HCT116 (cell line): ENCODE results near the gene IRF8. TPM values are rescaled to one million over a fixed set of nuclear protein-coding genes. Genes with fewer than 3 reads are reported as not detected.

Experiments
- ATAC-seq: fragments of 200-7000 bp; cut with Tn5 transposase; 2 replicates; pipeline ENCODE4 v1.9.1; 2020; ENCODE audit warnings: mild to moderate bottlenecking, moderate library complexity
- BruUV-seq: library from RNA; stranded (reverse); fragments of 400-500 nt; replicated peaks from 2 replicates; lab custom pipeline; 2021; lab: Mats Ljungman, UMichigan
- CTCF ChIA-PET: fragments of 300-600 bp; sonication (Branson Sonifier 250); formaldehyde crosslinking; loops from one replicate; lab custom pipeline; 2021; ENCODE audit warnings: antibody characterized with exemption; lab: Charles Lee
- POLR2A ChIA-PET: fragments of 300-600, 350-600 bp; sonication (Branson Sonifier 250); formaldehyde crosslinking; loops from one replicate; lab custom pipeline; 2021; ENCODE audit warnings: antibody characterized with exemption; lab: Charles Lee
- RAD21 ChIA-PET, 2 experiments: fragments of 300-600 bp; sonication (Branson Sonifier 250); formaldehyde crosslinking; loops; one replicate each; lab custom pipeline; 2023; ENCODE audit warnings: low total read pairs in 2 of 2; ENCODE audit not compliant: uncharacterized antibody in 2 of 2, unreplicated experiment in 2 of 2, low non-redundant PET in 1 of 2; lab: Charles Lee
- DNase-seq: peaks from one replicate; pipeline ENCODE4 v3.0.0-alpha.2; 2010; ENCODE audit warnings: low read depth, low spot score
- H2AFZ ChIP-seq: fragments of 200-600 bp; shearing (Covaris generic), sonication (generic); 2 replicates; pipeline ENCODE4 v1.6.1; 2017; ENCODE audit warnings: low read depth, mixed run types, mixed read lengths, antibody characterized with exemption, low read length; ENCODE audit not compliant: poor library complexity, severe bottlenecking
- H3K27ac ChIP-seq: 2 replicates; pipeline ENCODE4 v1.5.1; 2012; ENCODE audit warnings: low read depth, low read length
- H3K27me3 ChIP-seq: fragments of 200-600 bp; sonication (generic); 2 replicates; pipeline ENCODE4 v1.6.1; 2016; ENCODE audit warnings: mixed run types, low read length, mixed read lengths; ENCODE audit not compliant: insufficient read depth
- H3K36me3 ChIP-seq, 2 experiments: fragments of 200-500 bp in 1 of 2; fragments of 200-600 bp in 1 of 2; sonication (Bioruptor generic) in 1 of 2; sonication (generic) in 1 of 2; 2 replicates each; pipeline versions ENCODE4 v1.5.1 to v1.6.1; 2014 to 2016; ENCODE audit warnings: low read length in 2 of 2, inconsistent platforms in 1 of 2, mixed read lengths in 1 of 2, mixed run types in 1 of 2; ENCODE audit not compliant: insufficient read depth in 2 of 2, control insufficient read depth in 1 of 2
- H3K4me1 ChIP-seq, 2 experiments: fragments of 200-600 bp in 1 of 2; sonication (generic) in 1 of 2; 2 replicates each; pipeline versions ENCODE4 v1.5.1 to v1.6.1; 2012 to 2017; ENCODE audit warnings: low read length in 2 of 2, inconsistent platforms in 1 of 2, mild to moderate bottlenecking in 1 of 2, mixed read lengths in 1 of 2, mixed run types in 1 of 2, moderate library complexity in 1 of 2; ENCODE audit not compliant: insufficient read depth in 2 of 2, control insufficient read depth in 1 of 2
- H3K4me2 ChIP-seq: fragments of 200-600 bp; sonication (generic); 2 replicates; pipeline ENCODE4 v1.6.1; 2017; ENCODE audit warnings: mixed run types, low read length, mixed read lengths
- H3K4me3 ChIP-seq, 2 experiments: fragments of 200-600 bp in 1 of 2; sonication (generic) in 1 of 2; replicated peaks in 1 of 2; 2 replicates each; pipeline ENCODE4 v1.5.1; 2011 to 2016; ENCODE audit warnings: low read length in 2 of 2, control low read depth in 1 of 2, low read depth in 1 of 2, mild to moderate bottlenecking in 1 of 2, mixed read lengths in 1 of 2, mixed run types in 1 of 2
- H3K79me2 ChIP-seq: fragments of 200-600 bp; sonication (generic); 2 replicates; pipeline ENCODE4 v1.6.1; 2017; ENCODE audit warnings: mild to moderate bottlenecking, mixed run types, low read length, moderate library complexity, mixed read lengths; ENCODE audit not compliant: insufficient read depth
- H3K9ac ChIP-seq: fragments of 200-600 bp; sonication (generic); 2 replicates; pipeline ENCODE4 v1.6.1; 2016; ENCODE audit warnings: low read length, mixed read lengths
- H3K9me2 ChIP-seq: fragments of 200-600 bp; sonication (generic), shearing (Covaris generic); 2 replicates; pipeline ENCODE4 v1.6.1; 2017; ENCODE audit warnings: mixed run types, mild to moderate bottlenecking, moderate library complexity; ENCODE audit not compliant: insufficient read depth
- H3K9me3 ChIP-seq, 2 experiments: fragments of 200-500 bp in 1 of 2; fragments of 200-600 bp in 1 of 2; sonication (Bioruptor generic) in 1 of 2; sonication (generic) in 1 of 2; 2 replicates each; pipeline ENCODE4 v1.6.1; 2014 to 2017; ENCODE audit warnings: low read length in 2 of 2, mixed read lengths in 2 of 2, inconsistent platforms in 1 of 2, low read depth in 1 of 2, mild to moderate bottlenecking in 1 of 2, mixed run types in 1 of 2, moderate library complexity in 1 of 2; ENCODE audit not compliant: control insufficient read depth in 1 of 2, insufficient read depth in 1 of 2
- H4K20me1 ChIP-seq: fragments of 200-600 bp; sonication (generic), shearing (Covaris generic); 2 replicates; pipeline ENCODE4 v1.6.1; 2017; ENCODE audit warnings: mixed run types, mild to moderate bottlenecking, moderate library complexity; ENCODE audit not compliant: insufficient read depth
- CBX3 ChIP-seq: IDR thresholded peaks from 2 replicates; pipeline ENCODE4 v1.6.1; 2012; ENCODE audit warnings: low read depth
- CEBPB ChIP-seq: IDR thresholded peaks from 2 replicates; pipeline ENCODE4 v1.6.1; 2012; ENCODE audit warnings: low read depth
- EZH2 ChIP-seq: fragments of 200-600 bp; sonication (generic); IDR thresholded peaks from 2 replicates; pipeline ENCODE4 v1.6.1; 2017; ENCODE audit warnings: antibody characterized with exemption, mixed run types
- EZH2phosphoT487 ChIP-seq: fragments of 200-600 bp; IDR thresholded peaks from 2 replicates; pipeline ENCODE4 v1.6.1; 2018; ENCODE audit warnings: antibody characterized with exemption, borderline replicate concordance
- FOSL1 ChIP-seq: IDR thresholded peaks from 2 replicates; pipeline ENCODE4 v1.6.1; 2012; ENCODE audit warnings: low read depth
- JUND ChIP-seq: IDR thresholded peaks from 2 replicates; pipeline ENCODE4 v1.6.1; 2012
- POLR2AphosphoS5 ChIP-seq: IDR thresholded peaks from 2 replicates; pipeline ENCODE4 v1.6.1; 2011; ENCODE audit warnings: mild to moderate bottlenecking, low read depth, low read length, moderate library complexity
- RAD21 ChIP-seq: IDR thresholded peaks from 2 replicates; pipeline ENCODE4 v1.6.1; 2012; ENCODE audit warnings: low read depth, mild to moderate bottlenecking
- SIN3A ChIP-seq: IDR thresholded peaks from 2 replicates; pipeline ENCODE4 v1.6.1; 2012; ENCODE audit warnings: low read depth
- SRF ChIP-seq: IDR thresholded peaks from 2 replicates; pipeline ENCODE4 v1.6.1; 2012; ENCODE audit warnings: low read depth
- YY1 ChIP-seq: IDR thresholded peaks from 2 replicates; pipeline ENCODE4 v1.6.1; 2011; ENCODE audit warnings: low read length, low read depth, moderate library complexity, mild to moderate bottlenecking; ENCODE audit not compliant: insufficient replicate concordance; ENCODE audit errors: extremely low read depth
- ZFX ChIP-seq: fragments of 450-650 bp; IDR thresholded peaks from 2 replicates; pipeline ENCODE4 v1.6.1; 2017
- ZNF274 ChIP-seq: fragments of 200-500 bp; sonication (Bioruptor generic); IDR thresholded peaks from 2 replicates; pipeline ENCODE4 v1.6.1; 2014; ENCODE audit warnings: mild to moderate bottlenecking, low read depth, low read length, inconsistent platforms
- intact Hi-C: fragments of 100-400 bp; cut with micrococcal nuclease; formaldehyde crosslinking; loops from 2 replicates; pipeline ENCODE4 v1.10.0; 2022
- total RNA-seq: library from RNA; stranded (reverse); gene quantifications from one replicate; pipeline ENCODE4 v1.2.1, GENCODE V29; 2021; ENCODE audit not compliant: unreplicated experiment
- TF ChIP-seq, protein P1 (sequence below): IDR thresholded peaks from 2 replicates; pipeline ENCODE4 v1.6.1; 2012; ENCODE audit warnings: low read depth
- TF ChIP-seq, protein P2 (sequence below): IDR thresholded peaks from 2 replicates; pipeline ENCODE4 v1.6.1; 2012
- TF ChIP-seq, protein P3 (sequence below): IDR thresholded peaks from 2 replicates; pipeline ENCODE4 v1.6.1; 2011; ENCODE audit warnings: mild to moderate bottlenecking, low read length, moderate library complexity; ENCODE audit not compliant: insufficient replicate concordance; ENCODE audit errors: extremely low read depth
- TF ChIP-seq, protein P4 (sequence below): IDR thresholded peaks from 2 replicates; pipeline ENCODE4 v1.6.1; 2012
- TF ChIP-seq, protein P5 (sequence below), 3 experiments: fragments of 200-600 bp in 1 of 3; sonication (generic) in 1 of 3; IDR thresholded peaks in 2 of 3; conservative IDR thresholded peaks in 1 of 3; 2 replicates each; pipeline ENCODE4 v1.5.1; 2012 to 2017; ENCODE audit warnings: low read depth in 2 of 3, low read length in 2 of 3, antibody characterized with exemption in 1 of 3, borderline replicate concordance in 1 of 3, control low read depth in 1 of 3, mild to moderate bottlenecking in 1 of 3, mixed read lengths in 1 of 3, mixed run types in 1 of 3, moderate library complexity in 1 of 3; ENCODE audit not compliant: insufficient read depth in 1 of 3

IRF8 gene
- total RNA-seq, 1 experiment from 2014 or later: 0.61 TPM

DNA sequence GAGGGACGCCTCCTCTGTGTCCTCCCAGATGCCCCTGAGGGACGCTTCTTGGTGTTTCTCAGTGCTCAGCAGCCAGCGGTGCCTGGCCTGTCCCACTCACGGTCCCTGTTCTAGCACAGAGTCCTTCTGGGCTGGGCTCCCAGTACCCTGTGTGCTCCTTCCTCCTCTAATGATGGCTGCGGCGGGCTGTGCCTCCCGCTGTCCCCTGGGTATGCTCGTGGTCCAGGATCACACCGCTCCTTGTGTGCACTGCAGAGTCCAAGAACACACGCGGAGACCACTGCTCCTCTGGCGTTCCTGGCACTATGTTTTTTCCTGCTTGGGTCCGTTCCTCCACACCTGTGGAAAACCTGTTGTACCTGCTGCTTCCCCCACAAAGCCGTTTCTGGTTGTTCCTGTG, 15.1 kb upstream of the IRF8 start:
- intact Hi-C loops: no loop called here

More for the DNA sequence above, 15.1 kb upstream of the IRF8 start:
- Histone ChIP-seq H4K20me1 (no peaks in the 10 kb centered on the region), H3K4me1 (peaks cover 0 to 6% of the 10 kb centered on the region in 2 experiments; a peak in 2 of 4 replicates), H2AFZ (no peak overlapping the region), H3K27ac (no peak overlapping the region), H3K9me2 (no peaks in the 10 kb centered on the region), H3K79me2 (no peaks in the 10 kb centered on the region), H3K4me3 (no peak overlapping the region), H3K9me3 (no peaks in the 10 kb centered on the region), H3K9ac (no peak overlapping the region), H3K36me3 (no peaks in the 10 kb centered on the region)
- peak; percentile 37; the same call in 1 of the 2 replicates for ATAC-seq
- no TSS peak for BruUV-seq
- CTCF ChIA-PET: no interaction called here
- TF ChIP-seq, protein P1, sequence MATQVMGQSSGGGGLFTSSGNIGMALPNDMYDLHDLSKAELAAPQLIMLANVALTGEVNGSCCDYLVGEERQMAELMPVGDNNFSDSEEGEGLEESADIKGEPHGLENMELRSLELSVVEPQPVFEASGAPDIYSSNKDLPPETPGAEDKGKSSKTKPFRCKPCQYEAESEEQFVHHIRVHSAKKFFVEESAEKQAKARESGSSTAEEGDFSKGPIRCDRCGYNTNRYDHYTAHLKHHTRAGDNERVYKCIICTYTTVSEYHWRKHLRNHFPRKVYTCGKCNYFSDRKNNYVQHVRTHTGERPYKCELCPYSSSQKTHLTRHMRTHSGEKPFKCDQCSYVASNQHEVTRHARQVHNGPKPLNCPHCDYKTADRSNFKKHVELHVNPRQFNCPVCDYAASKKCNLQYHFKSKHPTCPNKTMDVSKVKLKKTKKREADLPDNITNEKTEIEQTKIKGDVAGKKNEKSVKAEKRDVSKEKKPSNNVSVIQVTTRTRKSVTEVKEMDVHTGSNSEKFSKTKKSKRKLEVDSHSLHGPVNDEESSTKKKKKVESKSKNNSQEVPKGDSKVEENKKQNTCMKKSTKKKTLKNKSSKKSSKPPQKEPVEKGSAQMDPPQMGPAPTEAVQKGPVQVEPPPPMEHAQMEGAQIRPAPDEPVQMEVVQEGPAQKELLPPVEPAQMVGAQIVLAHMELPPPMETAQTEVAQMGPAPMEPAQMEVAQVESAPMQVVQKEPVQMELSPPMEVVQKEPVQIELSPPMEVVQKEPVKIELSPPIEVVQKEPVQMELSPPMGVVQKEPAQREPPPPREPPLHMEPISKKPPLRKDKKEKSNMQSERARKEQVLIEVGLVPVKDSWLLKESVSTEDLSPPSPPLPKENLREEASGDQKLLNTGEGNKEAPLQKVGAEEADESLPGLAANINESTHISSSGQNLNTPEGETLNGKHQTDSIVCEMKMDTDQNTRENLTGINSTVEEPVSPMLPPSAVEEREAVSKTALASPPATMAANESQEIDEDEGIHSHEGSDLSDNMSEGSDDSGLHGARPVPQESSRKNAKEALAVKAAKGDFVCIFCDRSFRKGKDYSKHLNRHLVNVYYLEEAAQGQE: no peak
- TF ChIP-seq EZH2phosphoT487: no peak
- no peak for TF ChIP-seq ZFX
- TF ChIP-seq CEBPB: no peak
- no peak for TF ChIP-seq SRF
- TF ChIP-seq, protein P2, sequence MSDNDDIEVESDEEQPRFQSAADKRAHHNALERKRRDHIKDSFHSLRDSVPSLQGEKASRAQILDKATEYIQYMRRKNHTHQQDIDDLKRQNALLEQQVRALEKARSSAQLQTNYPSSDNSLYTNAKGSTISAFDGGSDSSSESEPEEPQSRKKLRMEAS: no peak
- no peak for TF ChIP-seq EZH2
- TF ChIP-seq SIN3A: no peak
- no peak for TF ChIP-seq CBX3
- no peak for TF ChIP-seq FOSL1
- TF ChIP-seq, protein P3, sequence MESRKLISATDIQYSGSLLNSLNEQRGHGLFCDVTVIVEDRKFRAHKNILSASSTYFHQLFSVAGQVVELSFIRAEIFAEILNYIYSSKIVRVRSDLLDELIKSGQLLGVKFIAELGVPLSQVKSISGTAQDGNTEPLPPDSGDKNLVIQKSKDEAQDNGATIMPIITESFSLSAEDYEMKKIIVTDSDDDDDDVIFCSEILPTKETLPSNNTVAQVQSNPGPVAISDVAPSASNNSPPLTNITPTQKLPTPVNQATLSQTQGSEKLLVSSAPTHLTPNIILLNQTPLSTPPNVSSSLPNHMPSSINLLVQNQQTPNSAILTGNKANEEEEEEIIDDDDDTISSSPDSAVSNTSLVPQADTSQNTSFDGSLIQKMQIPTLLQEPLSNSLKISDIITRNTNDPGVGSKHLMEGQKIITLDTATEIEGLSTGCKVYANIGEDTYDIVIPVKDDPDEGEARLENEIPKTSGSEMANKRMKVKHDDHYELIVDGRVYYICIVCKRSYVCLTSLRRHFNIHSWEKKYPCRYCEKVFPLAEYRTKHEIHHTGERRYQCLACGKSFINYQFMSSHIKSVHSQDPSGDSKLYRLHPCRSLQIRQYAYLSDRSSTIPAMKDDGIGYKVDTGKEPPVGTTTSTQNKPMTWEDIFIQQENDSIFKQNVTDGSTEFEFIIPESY: no peak
- no peak for TF ChIP-seq ZNF274
- TF ChIP-seq, protein P4, sequence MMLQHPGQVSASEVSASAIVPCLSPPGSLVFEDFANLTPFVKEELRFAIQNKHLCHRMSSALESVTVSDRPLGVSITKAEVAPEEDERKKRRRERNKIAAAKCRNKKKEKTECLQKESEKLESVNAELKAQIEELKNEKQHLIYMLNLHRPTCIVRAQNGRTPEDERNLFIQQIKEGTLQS: no peak
- no peak for TF ChIP-seq YY1
- TF ChIP-seq JUND: no peak
- TF ChIP-seq POLR2AphosphoS5: no peak
- no peak for TF ChIP-seq RAD21
- TF ChIP-seq, protein P5, sequence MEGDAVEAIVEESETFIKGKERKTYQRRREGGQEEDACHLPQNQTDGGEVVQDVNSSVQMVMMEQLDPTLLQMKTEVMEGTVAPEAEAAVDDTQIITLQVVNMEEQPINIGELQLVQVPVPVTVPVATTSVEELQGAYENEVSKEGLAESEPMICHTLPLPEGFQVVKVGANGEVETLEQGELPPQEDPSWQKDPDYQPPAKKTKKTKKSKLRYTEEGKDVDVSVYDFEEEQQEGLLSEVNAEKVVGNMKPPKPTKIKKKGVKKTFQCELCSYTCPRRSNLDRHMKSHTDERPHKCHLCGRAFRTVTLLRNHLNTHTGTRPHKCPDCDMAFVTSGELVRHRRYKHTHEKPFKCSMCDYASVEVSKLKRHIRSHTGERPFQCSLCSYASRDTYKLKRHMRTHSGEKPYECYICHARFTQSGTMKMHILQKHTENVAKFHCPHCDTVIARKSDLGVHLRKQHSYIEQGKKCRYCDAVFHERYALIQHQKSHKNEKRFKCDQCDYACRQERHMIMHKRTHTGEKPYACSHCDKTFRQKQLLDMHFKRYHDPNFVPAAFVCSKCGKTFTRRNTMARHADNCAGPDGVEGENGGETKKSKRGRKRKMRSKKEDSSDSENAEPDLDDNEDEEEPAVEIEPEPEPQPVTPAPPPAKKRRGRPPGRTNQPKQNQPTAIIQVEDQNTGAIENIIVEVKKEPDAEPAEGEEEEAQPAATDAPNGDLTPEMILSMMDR (IDR thresholded peaks at IDR 0.05 in 2 of 3, conservative IDR thresholded peaks at IDR 0.05 in 1 of 3; ENCODE audit: borderline replicate concordance in 1 of 3, insufficient read depth in 1 of 3, low read depth in 2 of 3, low read length in 2 of 3): no peak
- TF ChIP-seq, all 23 proteins: peak for 0
- H3K27me3 ChIP-seq: peaks cover 91% of the 10 kb centered on the region
- ChIA-PET POLR2A (no interaction called here), RAD21 (no interaction called here)
- H3K4me2 ChIP-seq: no peak overlapping the region
- DNase-seq: no peak
